GM23338 (cell line): ENCODE data around the gene MOK. TPM values are rescaled to one million over a fixed set of nuclear protein-coding genes. Genes with fewer than 3 reads are reported as not detected.

Source experiments
- ATAC-seq: fragments of 200-7000 bp; cut with Tn5 transposase; 3 replicates; pipeline ENCODE4 v1.9.1; 2020
- DNase-seq: peaks from one replicate; pipeline ENCODE4 v3.0.0-alpha.2; 2015; ENCODE audit warnings: low spot score
- H2AFZ ChIP-seq: fragments of 200-600 bp; sonication (generic); 2 replicates; pipeline ENCODE4 v1.8.0; 2016; ENCODE audit warnings: antibody characterized with exemption, mild to moderate bottlenecking, moderate library complexity
- H3F3A ChIP-seq: fragments of 200-600 bp; sonication (generic); replicated peaks from 2 replicates; pipeline ENCODE4 v1.8.0; 2017; ENCODE audit warnings: antibody characterized with exemption, mixed run types, low read depth
- H3K27ac ChIP-seq: fragments of 200-600 bp; sonication (generic); 2 replicates; pipeline ENCODE4 v1.6.1; 2016; ENCODE audit warnings: low read depth
- H3K27me3 ChIP-seq: fragments of 200-600 bp; sonication (generic); 2 replicates; pipeline ENCODE4 v1.8.0; 2016; ENCODE audit warnings: mild to moderate bottlenecking, mixed run types, moderate library complexity; ENCODE audit not compliant: insufficient read depth
- H3K36me3 ChIP-seq: fragments of 200-600 bp; sonication (generic); 2 replicates; pipeline ENCODE4 v1.8.0; 2016; ENCODE audit warnings: mild to moderate bottlenecking; ENCODE audit not compliant: insufficient read depth
- H3K4me1 ChIP-seq: fragments of 200-600 bp; sonication (generic); 2 replicates; pipeline ENCODE4 v1.8.0; 2016; ENCODE audit warnings: mild to moderate bottlenecking, moderate library complexity; ENCODE audit not compliant: insufficient read depth
- H3K4me2 ChIP-seq: fragments of 200-600 bp; sonication (generic); 2 replicates; pipeline ENCODE4 v1.7.1; 2017; ENCODE audit warnings: mixed run types
- H3K4me3 ChIP-seq: fragments of 200-600 bp; sonication (generic); 2 replicates; pipeline ENCODE4 v1.6.1; 2016; ENCODE audit warnings: mixed run types
- H3K79me2 ChIP-seq: fragments of 200-600 bp; sonication (generic); replicated peaks from 2 replicates; pipeline ENCODE4 v1.8.0; 2017; ENCODE audit warnings: mild to moderate bottlenecking; ENCODE audit not compliant: insufficient read depth
- H3K9me2 ChIP-seq: fragments of 200-600 bp; sonication (generic); 2 replicates; pipeline ENCODE4 v1.8.0; 2017; ENCODE audit not compliant: insufficient read depth
- H4K20me1 ChIP-seq: fragments of 200-600 bp; sonication (generic); replicated peaks from 2 replicates; pipeline ENCODE4 v1.8.0; 2017; ENCODE audit warnings: mild to moderate bottlenecking; ENCODE audit not compliant: insufficient read depth
- H3K27ac Mint-ChIP-seq: 2 replicates; pipeline ENCODE4 v1.8.0; 2020; ENCODE audit warnings: inconsistent platforms, mild to moderate bottlenecking, moderate library complexity, mixed read lengths
- H3K27me3 Mint-ChIP-seq: 3 replicates; pipeline ENCODE4 v1.8.0; 2022; ENCODE audit warnings: low read depth, mild to moderate bottlenecking, moderate library complexity, mixed read lengths, inconsistent platforms; ENCODE audit not compliant: insufficient read depth, poor library complexity
- H3K36me3 Mint-ChIP-seq: 3 replicates; pipeline ENCODE4 v1.8.0; 2021; ENCODE audit warnings: low read depth, mild to moderate bottlenecking, inconsistent platforms, moderate library complexity, mixed read lengths
- H3K4me1 Mint-ChIP-seq: 3 replicates; pipeline ENCODE4 v1.8.0; 2020; ENCODE audit warnings: mild to moderate bottlenecking, inconsistent platforms, mixed read lengths
- H3K4me3 Mint-ChIP-seq: 3 replicates; pipeline ENCODE4 v1.8.0; 2021; ENCODE audit warnings: moderate library complexity, mild to moderate bottlenecking, inconsistent platforms, mixed read lengths
- H3K9me3 Mint-ChIP-seq: 3 replicates; pipeline ENCODE4 v1.8.0; 2020; ENCODE audit warnings: moderate library complexity, mild to moderate bottlenecking, inconsistent platforms, mixed read lengths
- CREB1 ChIP-seq: fragments of 250-450 bp; sonication (Bioruptor Pico); IDR thresholded peaks from 2 replicates; pipeline ENCODE4 v1.5.0; 2020; ENCODE audit warnings: low read depth, mild to moderate bottlenecking, moderate library complexity
- CTCF ChIP-seq, 2 experiments: fragments of 200-600 bp in 1 of 2; sonication (generic) in 1 of 2; conservative IDR thresholded peaks; 2 replicates each; pipeline versions ENCODE4 v1.5.1 to v1.6.1; 2016 to 2017; ENCODE audit warnings: antibody characterized with exemption in 2 of 2, low read depth in 2 of 2, mild to moderate bottlenecking in 2 of 2, moderate library complexity in 1 of 2
- EZH2 ChIP-seq: fragments of 200-600 bp; sonication (generic); IDR thresholded peaks from one replicate; pipeline ENCODE4 v1.8.0; 2017; ENCODE audit warnings: antibody characterized with exemption, mild to moderate bottlenecking, low read depth; ENCODE audit not compliant: unreplicated experiment
- EZH2phosphoT487 ChIP-seq: fragments of 200-600 bp; sonication (generic); IDR thresholded peaks from one replicate; pipeline ENCODE4 v1.8.1; 2018; ENCODE audit warnings: antibody characterized with exemption; ENCODE audit not compliant: unreplicated experiment
- JUNB ChIP-seq: IDR thresholded peaks from one replicate; pipeline ENCODE4 v1.6.1; 2016; ENCODE audit warnings: antibody characterized with exemption; ENCODE audit not compliant: unreplicated experiment
- POLR2AphosphoS5 ChIP-seq: IDR thresholded peaks from 2 replicates; pipeline ENCODE4 v1.6.1; 2016; ENCODE audit warnings: antibody characterized with exemption, low read depth
- STAT1 ChIP-seq: IDR thresholded peaks from one replicate; pipeline ENCODE4 v1.6.1; 2016; ENCODE audit warnings: antibody characterized with exemption; ENCODE audit not compliant: unreplicated experiment
- ZNF331 ChIP-seq: fragments of 250-450 bp; sonication (Bioruptor Pico); IDR thresholded peaks from 2 replicates; pipeline ENCODE4 v1.5.0; 2020; ENCODE audit warnings: low read depth, mild to moderate bottlenecking, moderate library complexity
- polyA plus RNA-seq: library from polyadenylated mRNA; unstranded; fragments of >200 nt; fragmentation: Nextera tagmentation; extraction: Ambion mirVana; gene quantifications from 2 replicates; pipeline ENCODE4 v1.2.1, GENCODE V29; 2016
- total RNA-seq: library from RNA; depleted of rRNA; stranded (reverse); fragments of >200 nt; shearing (Covaris generic); gene quantifications from 2 replicates; pipeline ENCODE4 v1.2.3, GENCODE V29; 2014
- TF ChIP-seq, protein P1 (sequence below): IDR thresholded peaks from 2 replicates; pipeline ENCODE4 v1.6.1; 2016; ENCODE audit warnings: antibody characterized with exemption

The MOK gene
- total and polyA plus RNA-seq, 2 experiments from 2014 or later: 3.1 TPM

- ATAC-seq: peak; percentile 8; the same call in 1 of the 3 replicates
- H3K4me2 ChIP-seq: no peak overlapping the region
- H3K27me3 ChIP-seq: no peaks in the 10 kb centered on the region
- no peaks in the 10 kb centered on the region for H3K36me3 ChIP-seq
- Mint-ChIP-seq H3K27ac (no peak overlapping the region), H3K9me3 (no peaks in the 10 kb centered on the region), H3K36me3 (no peaks in the 10 kb centered on the region; the same call in 2 of the 3 replicates), H3K4me3 (no peak overlapping the region), H3K27me3 (peaks cover 8% of the 10 kb centered on the region), H3K4me1 (no peaks in the 10 kb centered on the region; the same call in 2 of the 3 replicates)
- H3K4me3 ChIP-seq: no peak overlapping the region
- H3K27ac ChIP-seq: 0 out of 2 replicates have a peak overlapping the region, but pooled peaks have one; percentile 9
- H2AFZ ChIP-seq: no peak overlapping the region
- no peaks in the 10 kb centered on the region for H3K79me2 ChIP-seq
- no peaks in the 10 kb centered on the region for H3K4me1 ChIP-seq
- H4K20me1 ChIP-seq: no peaks in the 10 kb centered on the region; the same call in 1 of the 2 replicates
- H3F3A ChIP-seq: no peaks in the 10 kb centered on the region
- TF ChIP-seq JUNB (no peak), EZH2 (no peak), ZNF331 (CRISPR knock-in tag) (no peak), POLR2AphosphoS5 (no peak), STAT1 (no peak), CTCF (conservative IDR thresholded peaks at IDR 0.05; ENCODE audit: low read depth in 2 of 2) (no peak), EZH2phosphoT487 (no peak)
- TF ChIP-seq, protein P1, sequence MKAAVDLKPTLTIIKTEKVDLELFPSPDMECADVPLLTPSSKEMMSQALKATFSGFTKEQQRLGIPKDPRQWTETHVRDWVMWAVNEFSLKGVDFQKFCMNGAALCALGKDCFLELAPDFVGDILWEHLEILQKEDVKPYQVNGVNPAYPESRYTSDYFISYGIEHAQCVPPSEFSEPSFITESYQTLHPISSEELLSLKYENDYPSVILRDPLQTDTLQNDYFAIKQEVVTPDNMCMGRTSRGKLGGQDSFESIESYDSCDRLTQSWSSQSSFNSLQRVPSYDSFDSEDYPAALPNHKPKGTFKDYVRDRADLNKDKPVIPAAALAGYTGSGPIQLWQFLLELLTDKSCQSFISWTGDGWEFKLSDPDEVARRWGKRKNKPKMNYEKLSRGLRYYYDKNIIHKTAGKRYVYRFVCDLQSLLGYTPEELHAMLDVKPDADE: no peak
- no peak for DNase-seq
- no peaks in the 10 kb centered on the region for H3K9me2 ChIP-seq
Observed at GRCh38 chr14:102229071-102229738, 75.8 kb downstream of the MOK start.

- no peak overlapping the region for H2AFZ ChIP-seq
- H3K4me3 ChIP-seq: no peak overlapping the region
- H3K9me2 ChIP-seq: no peaks in the 10 kb centered on the region
- H3K4me1 ChIP-seq: no peaks in the 10 kb centered on the region
- Mint-ChIP-seq H3K36me3 (no peaks in the 10 kb centered on the region; the same call in 1 of the 3 replicates), H3K4me3 (no peak overlapping the region), H3K9me3 (no peaks in the 10 kb centered on the region), H3K27me3 (peaks cover 8% of the 10 kb centered on the region), H3K4me1 (no peaks in the 10 kb centered on the region; the same call in 2 of the 3 replicates), H3K27ac (no peak overlapping the region)
- no peaks in the 10 kb centered on the region; the same call in 1 of the 2 replicates for H4K20me1 ChIP-seq
- H3K36me3 ChIP-seq: no peaks in the 10 kb centered on the region
- no peak overlapping the region for H3K4me2 ChIP-seq
- no peaks in the 10 kb centered on the region for H3F3A ChIP-seq
- no peak overlapping the region for H3K27ac ChIP-seq
- DNase-seq: no peak
- H3K27me3 ChIP-seq: no peaks in the 10 kb centered on the region
- no peaks in the 10 kb centered on the region for H3K79me2 ChIP-seq
- ATAC-seq: no peak
- no peak for TF ChIP-seq EZH2
- TF ChIP-seq STAT1: no peak
- TF ChIP-seq, protein P1: no peak
- no peak for TF ChIP-seq ZNF331 (CRISPR knock-in tag)
- TF ChIP-seq CREB1 (CRISPR knock-in tag): no peak
Observed at GRCh38 chr14:102227184-102227964, 77.6 kb downstream of the MOK start.
